Activated naive CD8-positive, alpha-beta T cell (primary cell): ENCODE results near the gene PCYT1A.
"Not testable (repeated sequence)": the region's sequence is repeated elsewhere in the genome, so short reads cannot be mapped to it uniquely, and the experiment has no call there.

Source experiments
- H3K27ac Mint-ChIP-seq: one replicate; pipeline ENCODE4 v1.8.0; 2021; ENCODE audit warnings: mixed read lengths
- H3K27me3 Mint-ChIP-seq: one replicate; pipeline ENCODE4 v1.8.0; 2021; ENCODE audit warnings: mixed read lengths
- H3K36me3 Mint-ChIP-seq: one replicate; pipeline ENCODE4 v1.8.0; 2021; ENCODE audit warnings: mixed read lengths
- H3K4me1 Mint-ChIP-seq: one replicate; pipeline ENCODE4 v1.8.0; 2021; ENCODE audit warnings: low read depth, mixed read lengths
- H3K4me3 Mint-ChIP-seq: one replicate; pipeline ENCODE4 v1.8.0; 2021; ENCODE audit warnings: mild to moderate bottlenecking, mixed read lengths
- H3K9me3 Mint-ChIP-seq: one replicate; pipeline ENCODE4 v1.8.0; 2021; ENCODE audit warnings: low read depth, mixed read lengths

PCYT1A gene

GRCh38 chr3:196217307-196218154 is 70.0 kb downstream of the PCYT1A start:
- Mint-ChIP-seq H3K27me3 (no peaks in the 10 kb centered on the region), H3K4me1 (peaks cover 20% of the 10 kb centered on the region), H3K4me3 (peak overlapping the region; percentile 53), H3K27ac (peak overlapping the region; percentile 70), H3K9me3 (no peaks in the 10 kb centered on the region), H3K36me3 (no peaks in the 10 kb centered on the region)

DNA sequence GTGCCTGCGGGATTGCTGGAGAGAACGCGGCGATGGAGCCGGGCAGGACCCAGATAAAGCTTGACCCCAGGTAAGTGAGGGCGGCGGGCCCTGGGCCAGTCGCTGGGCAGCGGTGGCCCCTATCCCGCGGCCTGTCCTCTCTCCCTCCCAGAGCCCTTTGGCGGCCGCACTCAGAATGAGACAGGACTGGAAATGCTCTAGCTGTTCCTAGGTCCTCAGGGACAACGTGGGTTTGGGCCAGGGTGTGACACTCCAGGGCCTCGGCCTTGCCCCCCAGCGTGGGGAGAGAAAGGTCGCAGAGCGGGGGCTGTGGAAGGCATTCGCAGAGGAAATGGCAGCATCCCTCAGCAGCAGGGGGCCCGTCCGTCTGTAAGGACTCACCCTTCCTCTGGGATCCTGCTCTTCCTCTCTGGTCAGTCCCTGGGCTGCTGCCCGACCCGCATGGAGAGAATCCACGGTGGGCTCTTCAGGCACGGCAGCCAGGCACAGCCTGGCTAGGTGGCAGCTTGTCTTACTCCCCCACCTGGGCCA is 70.8 kb downstream of the PCYT1A start:
- Mint-ChIP-seq H3K4me3 (no peak overlapping the region), H3K27ac (no peak overlapping the region), H3K27me3 (no peaks in the 10 kb centered on the region)

GRCh38 chr3:196216089-196216564 is 71.4 kb downstream of the PCYT1A start, which contains the start of gene SLC51A:
TSS of gene SLC51A (plus strand) at chr3:196216534. CDS start at chr3:196216713, 179 bp downstream.
- Mint-ChIP-seq H3K27me3 (no peaks in the 10 kb centered on the region), H3K4me1 (peaks cover 20% of the 10 kb centered on the region), H3K36me3 (no peaks in the 10 kb centered on the region), H3K9me3 (no peaks in the 10 kb centered on the region), H3K4me3 (peak within 1 kb of the TSS; percentile 53), H3K27ac (peak within 1 kb of the TSS; percentile 70)

More for the DNA sequence above, 70.8 kb downstream of the PCYT1A start:
- Mint-ChIP-seq H3K36me3 (no peaks in the 10 kb centered on the region), H3K9me3 (no peaks in the 10 kb centered on the region), H3K4me1 (peaks cover 20% of the 10 kb centered on the region)

GRCh38 chr3:196215493-196216020 is 72.0 kb downstream of the PCYT1A start:
- Mint-ChIP-seq H3K4me1 (peaks cover 20% of the 10 kb centered on the region), H3K27me3 (no peaks in the 10 kb centered on the region), H3K4me3 (no peak overlapping the region), H3K9me3 (no peaks in the 10 kb centered on the region), H3K27ac (no peak overlapping the region), H3K36me3 (no peaks in the 10 kb centered on the region)

DNA sequence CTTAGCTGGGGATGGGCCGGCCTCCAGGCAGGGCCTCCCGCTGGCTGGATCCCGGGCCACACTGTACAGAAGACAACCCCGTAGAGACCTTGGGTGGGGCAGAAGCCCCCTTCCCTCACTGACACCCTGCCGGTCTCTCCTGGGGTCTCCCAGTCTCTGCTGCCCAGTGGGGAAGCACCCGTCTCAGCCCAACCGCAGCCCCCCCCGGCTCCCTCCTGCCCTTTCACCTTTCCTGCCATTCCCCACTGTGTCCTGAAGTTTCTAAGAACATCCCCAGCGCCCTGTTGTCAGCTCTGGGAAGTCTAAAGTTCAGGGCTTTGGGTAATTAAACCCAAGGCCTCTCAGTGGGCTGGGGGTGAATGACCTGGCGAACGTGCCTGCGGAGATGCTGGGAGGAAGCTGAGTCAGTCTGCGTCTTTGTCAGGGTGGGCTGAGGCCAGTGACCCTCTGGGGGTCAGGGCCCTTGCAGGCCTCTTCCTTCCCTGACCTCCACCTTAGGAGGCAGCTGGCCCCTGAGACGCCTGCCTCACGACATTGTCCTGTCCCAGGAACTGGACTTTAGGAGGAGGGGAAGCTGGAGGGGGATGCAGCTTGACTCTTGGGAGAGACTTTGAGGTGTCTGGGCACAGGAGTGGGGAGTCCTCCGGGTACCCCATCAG is 72.6 kb downstream of the PCYT1A start:
- Mint-ChIP-seq H3K4me1 (peaks cover 20% of the 10 kb centered on the region), H3K4me3 (no peak overlapping the region), H3K9me3 (no peaks in the 10 kb centered on the region), H3K36me3 (no peaks in the 10 kb centered on the region), H3K27me3 (no peaks in the 10 kb centered on the region), H3K27ac (no peak overlapping the region)

GRCh38 chr3:196210673-196211556 is 76.6 kb downstream of the PCYT1A start, which contains the start of gene ZDHHC19:
TSS of gene ZDHHC19 (minus strand) at chr3:196211400. CDS start at chr3:196211315, 85 bp downstream.
- Mint-ChIP-seq H3K4me1 (peaks cover 8% of the 10 kb centered on the region), H3K4me3 (no peak within 1 kb of the TSS), H3K27me3 (no peaks in the 10 kb centered on the region), H3K9me3 (no peaks in the 10 kb centered on the region), H3K27ac (no peak within 1 kb of the TSS), H3K36me3 (no peaks in the 10 kb centered on the region)

- not testable (repeated sequence) for H3K36me3 Mint-ChIP-seq, H3K27me3 Mint-ChIP-seq, H3K27ac Mint-ChIP-seq, H3K9me3 Mint-ChIP-seq, H3K4me3 Mint-ChIP-seq
- peaks cover 11% of the 10 kb centered on the region for H3K4me1 Mint-ChIP-seq
Measured at GRCh38 chr3:196209944-196210672, 77.4 kb downstream of the PCYT1A start.

DNA sequence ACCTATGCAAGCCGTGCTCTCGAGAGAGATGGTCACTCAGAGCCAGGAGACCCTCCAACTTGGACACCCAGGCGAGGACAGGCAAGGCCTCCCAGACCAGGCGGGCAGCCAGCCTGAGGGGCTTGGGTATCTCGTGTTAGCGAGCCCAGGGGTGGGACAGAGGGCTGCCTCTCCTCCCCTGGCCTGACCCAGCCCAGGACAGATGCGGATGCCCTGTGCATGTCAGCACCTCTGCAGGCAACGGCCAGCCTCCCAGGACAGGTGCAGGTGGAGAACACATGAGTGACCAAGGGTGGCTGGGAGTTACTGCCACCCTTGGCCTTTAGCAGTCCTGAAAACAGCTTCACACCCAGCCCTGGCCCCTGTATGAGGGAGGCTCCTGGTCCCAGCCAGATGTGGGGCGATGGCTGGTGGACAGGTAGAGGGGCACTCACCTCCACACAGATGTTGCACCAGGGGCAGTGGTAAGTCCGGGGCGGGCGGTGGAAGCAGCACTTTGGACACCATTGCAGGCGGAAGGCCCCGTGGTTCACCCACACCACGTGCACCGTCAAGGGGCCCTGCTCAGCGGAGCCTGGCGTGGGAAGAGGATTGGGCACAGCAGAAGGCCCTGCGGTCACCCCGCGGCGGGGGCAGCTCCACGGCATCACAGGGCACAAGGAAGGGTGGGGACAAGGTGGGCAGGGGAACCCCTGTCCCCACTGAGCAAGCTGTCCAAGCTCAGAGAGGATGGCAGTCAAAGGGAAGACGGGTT is 78.4 kb downstream of the PCYT1A start:
- Mint-ChIP-seq H3K4me1 (peaks cover 11% of the 10 kb centered on the region), H3K27me3 (no peaks in the 10 kb centered on the region), H3K36me3 (no peaks in the 10 kb centered on the region), H3K9me3 (no peaks in the 10 kb centered on the region), H3K27ac (no peak overlapping the region), H3K4me3 (peak overlapping the region; percentile 58)

- Mint-ChIP-seq H3K9me3 (no peaks in the 10 kb centered on the region), H3K4me1 (peaks cover 11% of the 10 kb centered on the region), H3K4me3 (peak overlapping the region; percentile 83), H3K27ac (no peak overlapping the region), H3K27me3 (no peaks in the 10 kb centered on the region), H3K36me3 (no peaks in the 10 kb centered on the region)
Measured at GRCh38 chr3:196207833-196208607, 79.5 kb downstream of the PCYT1A start.

GRCh38 chr3:196207159-196207832 is 80.2 kb downstream of the PCYT1A start:
- Mint-ChIP-seq H3K9me3 (no peaks in the 10 kb centered on the region), H3K27ac (no peak overlapping the region), H3K4me1 (peaks cover 11% of the 10 kb centered on the region), H3K36me3 (no peaks in the 10 kb centered on the region), H3K27me3 (no peaks in the 10 kb centered on the region), H3K4me3 (peak overlapping the region; percentile 83)

DNA sequence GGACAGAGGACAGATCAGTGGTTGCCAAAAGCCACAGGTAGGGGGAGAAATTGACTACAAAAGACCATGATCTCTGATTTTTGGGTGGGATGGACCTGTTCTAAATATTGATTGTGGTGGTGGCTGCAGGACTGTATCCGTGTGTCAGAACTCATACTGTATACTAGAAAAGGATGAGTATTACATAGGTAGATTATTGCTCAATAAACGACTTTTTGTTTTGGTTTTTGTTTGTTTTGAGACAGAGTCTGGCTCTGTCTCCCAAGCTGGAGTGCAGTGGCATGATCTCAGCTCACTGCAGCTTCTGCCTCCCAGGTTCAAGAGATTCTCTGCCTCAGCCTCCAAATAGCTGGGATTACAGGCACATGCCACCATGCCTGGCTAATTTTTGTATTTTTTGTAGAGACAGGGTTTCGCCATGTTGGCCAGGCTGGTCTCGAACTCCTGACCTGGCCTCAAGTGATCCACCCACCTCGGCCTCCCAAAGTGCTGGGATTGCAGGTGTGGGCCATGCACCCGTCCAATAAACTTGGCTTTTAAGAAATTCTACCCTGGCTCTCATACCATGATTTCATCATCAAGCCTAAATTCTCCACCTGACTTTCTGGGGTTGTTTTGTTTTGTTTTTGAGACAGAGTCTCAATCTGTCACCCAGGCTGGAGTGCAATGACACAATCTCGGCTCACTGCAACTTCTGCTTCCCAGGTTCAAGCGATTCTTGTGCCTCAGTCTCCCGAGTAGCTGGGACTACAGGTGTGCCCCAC is 81.9 kb downstream of the PCYT1A start:
- not testable (repeated sequence) for H3K27ac Mint-ChIP-seq, H3K4me3 Mint-ChIP-seq, H3K36me3 Mint-ChIP-seq, H3K27me3 Mint-ChIP-seq, H3K9me3 Mint-ChIP-seq
- peaks cover 11% of the 10 kb centered on the region for H3K4me1 Mint-ChIP-seq

DNA sequence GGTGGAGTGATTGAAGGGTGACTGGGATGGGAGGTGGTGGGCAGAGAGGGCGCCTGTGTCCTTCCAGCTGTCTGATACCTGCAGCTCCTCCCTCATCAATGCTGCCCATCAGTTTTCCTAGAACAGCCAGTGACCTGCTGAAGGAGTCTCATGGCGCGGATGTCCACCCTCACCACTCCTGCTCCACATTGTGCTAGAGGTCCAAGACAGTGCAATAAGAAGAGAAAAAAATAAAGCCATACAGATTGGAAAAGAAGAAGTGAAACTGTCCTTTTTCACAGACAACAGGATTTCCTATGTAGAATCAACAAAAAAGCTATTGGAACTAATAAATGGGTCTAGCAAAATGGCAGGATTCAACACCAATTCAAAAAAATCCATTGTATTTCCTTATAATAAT is 83.7 kb downstream of the PCYT1A start:
- Mint-ChIP-seq H3K27me3 (no peaks in the 10 kb centered on the region), H3K27ac (no peak overlapping the region), H3K9me3 (no peaks in the 10 kb centered on the region), H3K36me3 (no peaks in the 10 kb centered on the region), H3K4me3 (no peak overlapping the region), H3K4me1 (peaks cover 11% of the 10 kb centered on the region)
